GM15510 (cell line): Measurements from ENCODE around the gene TSPAN15.

Experiments
- POLR2A ChIP-seq: IDR thresholded peaks from 3 replicates; pipeline ENCODE4 v1.6.1; 2011; ENCODE audit warnings: borderline replicate concordance; ENCODE audit not compliant: insufficient read length; ENCODE audit errors: extremely low read depth

TSPAN15 gene

DNA sequence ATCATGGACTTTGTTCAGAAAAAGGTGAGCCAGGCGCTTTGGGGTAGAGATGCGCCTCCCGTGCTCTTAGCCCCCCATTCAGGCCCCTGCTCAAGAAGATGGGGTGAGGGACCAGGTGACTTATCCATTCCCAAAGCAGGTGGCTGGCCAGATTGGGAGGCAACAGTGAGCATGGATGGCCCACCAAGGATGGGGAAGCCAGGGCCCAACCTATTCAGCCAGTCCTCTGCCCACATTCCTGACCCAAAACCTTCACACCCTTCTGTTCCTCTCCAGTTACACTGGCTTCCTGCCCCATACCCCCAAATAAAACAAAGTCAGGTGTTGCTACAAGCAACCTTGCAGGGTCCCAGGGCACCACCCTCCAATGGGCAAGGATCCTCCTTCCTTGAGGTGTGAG is 44.4 kb downstream of the TSPAN15 start:
- TF ChIP-seq POLR2A: no peak

DNA sequence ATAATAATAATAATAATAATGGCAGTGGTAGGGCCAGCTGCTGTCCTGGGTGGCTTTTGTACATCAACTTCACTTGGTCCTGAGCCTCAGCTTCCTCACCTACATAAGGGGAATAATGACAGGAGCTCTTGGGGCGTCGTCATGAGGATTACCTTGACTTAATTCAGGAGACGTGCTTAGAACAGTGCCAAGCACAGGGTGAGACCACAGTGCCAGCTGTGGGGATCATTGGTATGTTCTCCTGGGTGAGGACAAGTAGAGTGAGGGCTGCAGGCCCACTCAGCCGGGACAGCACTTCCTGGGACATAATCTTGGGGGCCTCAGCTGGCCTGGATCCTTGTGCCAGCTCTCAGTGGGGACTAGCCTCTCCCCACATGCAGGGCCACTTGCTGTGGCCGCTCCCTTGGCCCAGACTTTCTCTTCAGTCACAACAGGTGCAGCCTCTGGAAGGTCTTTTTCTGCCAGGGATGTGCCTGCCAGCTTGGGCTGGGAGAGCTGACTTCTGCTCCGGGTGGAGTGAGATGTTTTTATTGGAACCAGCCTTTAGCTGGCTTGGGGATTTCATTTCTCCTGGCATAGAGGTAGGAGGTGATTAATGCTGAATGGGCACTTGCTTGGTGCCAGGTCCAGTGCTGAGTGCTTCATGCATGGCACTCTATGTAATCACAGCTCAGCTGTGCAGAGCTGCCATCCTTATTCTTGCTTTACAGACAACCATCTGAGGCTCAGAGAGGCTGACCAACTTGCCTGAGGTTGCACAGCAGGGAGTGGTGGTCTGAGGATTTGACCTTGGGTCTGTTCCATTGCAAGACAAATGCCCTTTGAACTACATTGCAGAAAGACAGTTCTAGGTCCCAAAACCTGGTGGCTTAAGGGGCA is 45.3 kb downstream of the TSPAN15 start:
- no peak for TF ChIP-seq POLR2A

DNA sequence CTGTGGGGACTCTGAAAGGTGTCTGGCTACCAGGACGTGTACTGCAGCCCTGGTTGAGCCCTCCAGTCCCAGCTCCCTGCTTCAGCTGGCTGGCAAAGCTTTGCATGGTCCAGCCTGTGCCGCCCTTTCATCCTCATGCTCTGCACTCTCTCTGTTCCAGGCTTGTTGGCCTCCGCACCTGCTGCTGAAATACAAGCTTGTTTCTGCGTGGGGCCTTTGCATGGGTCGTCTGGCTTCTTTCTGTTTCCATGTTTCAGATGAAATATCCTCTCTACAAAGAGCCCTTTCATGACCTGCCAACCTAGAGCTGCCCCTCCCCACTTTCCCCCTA is 45.9 kb downstream of the TSPAN15 start:
- TF ChIP-seq POLR2A: no peak

DNA sequence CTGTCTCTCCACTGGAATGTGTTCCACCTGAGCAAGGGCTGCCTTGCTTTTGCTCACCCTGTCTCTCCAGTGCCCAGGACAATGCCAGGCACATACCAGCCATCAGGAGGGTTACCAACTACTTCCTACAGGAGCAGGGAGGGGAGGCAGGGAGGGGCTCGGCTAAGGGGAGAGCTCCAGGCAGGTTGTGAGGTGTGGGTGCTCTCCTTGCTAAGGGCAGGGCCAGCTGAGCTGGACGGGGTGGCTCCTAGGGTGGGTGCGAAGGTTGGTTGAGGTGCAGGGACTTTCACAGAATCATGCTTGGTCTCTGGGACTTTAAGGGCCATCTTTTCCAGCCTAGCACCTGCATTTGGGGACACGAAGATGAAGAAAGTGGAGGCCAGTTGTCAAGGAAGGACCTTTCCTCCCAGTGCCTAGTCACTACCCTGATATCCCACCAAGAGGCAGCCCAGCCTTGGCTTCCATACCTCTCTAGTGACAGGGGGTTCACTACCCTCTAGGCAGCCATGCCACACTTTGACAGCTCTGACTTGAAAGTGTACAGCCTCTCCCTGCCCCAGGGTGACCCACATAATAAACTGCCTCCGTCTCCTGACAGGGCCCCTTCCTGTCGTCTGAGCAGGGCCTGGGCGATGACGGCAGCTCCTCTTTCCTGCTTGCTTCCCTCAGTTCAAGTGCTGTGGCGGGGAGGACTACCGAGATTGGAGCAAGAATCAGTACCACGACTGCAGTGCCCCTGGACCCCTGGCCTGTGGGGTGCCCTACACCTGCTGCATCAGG is 46.5 kb downstream of the TSPAN15 start:
- no peak for TF ChIP-seq POLR2A

DNA sequence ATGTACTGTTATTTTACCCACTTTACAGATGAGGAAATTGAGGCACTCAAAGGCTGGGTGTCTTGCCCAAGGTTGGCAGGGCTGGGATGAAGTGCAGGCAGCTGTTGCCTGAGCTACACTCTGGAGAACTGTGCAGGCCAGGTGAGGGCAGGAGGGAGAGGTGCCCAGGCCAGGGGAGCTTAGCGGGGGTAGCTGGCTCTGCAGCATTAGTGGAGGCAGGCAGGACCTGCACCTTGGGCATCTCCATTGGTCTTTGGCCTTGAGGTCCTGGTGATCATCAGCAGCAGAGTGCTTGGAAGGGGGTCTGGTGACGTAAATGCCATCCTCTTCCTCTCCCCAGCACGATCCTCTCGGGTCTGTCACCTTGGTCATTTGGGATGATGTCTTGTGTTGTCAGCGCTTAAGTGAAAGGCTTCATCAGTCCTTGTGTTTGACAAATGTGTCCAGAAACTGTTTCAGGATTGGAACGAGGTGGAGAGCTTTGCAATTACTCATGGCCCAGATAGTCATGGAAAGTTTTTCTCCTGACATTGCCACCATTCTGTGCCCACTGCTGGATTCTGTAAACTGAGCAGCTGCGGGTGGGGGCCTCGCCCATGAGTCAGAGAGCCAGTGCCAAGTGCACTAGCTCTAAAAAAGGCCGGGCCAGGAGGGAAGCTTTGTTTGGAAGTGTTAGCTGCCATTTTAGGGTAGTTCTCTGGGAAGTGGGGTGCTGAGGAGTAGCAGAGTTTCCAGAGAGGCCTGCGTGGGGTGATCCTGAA is 47.6 kb downstream of the TSPAN15 start:
- TF ChIP-seq POLR2A: no peak

DNA sequence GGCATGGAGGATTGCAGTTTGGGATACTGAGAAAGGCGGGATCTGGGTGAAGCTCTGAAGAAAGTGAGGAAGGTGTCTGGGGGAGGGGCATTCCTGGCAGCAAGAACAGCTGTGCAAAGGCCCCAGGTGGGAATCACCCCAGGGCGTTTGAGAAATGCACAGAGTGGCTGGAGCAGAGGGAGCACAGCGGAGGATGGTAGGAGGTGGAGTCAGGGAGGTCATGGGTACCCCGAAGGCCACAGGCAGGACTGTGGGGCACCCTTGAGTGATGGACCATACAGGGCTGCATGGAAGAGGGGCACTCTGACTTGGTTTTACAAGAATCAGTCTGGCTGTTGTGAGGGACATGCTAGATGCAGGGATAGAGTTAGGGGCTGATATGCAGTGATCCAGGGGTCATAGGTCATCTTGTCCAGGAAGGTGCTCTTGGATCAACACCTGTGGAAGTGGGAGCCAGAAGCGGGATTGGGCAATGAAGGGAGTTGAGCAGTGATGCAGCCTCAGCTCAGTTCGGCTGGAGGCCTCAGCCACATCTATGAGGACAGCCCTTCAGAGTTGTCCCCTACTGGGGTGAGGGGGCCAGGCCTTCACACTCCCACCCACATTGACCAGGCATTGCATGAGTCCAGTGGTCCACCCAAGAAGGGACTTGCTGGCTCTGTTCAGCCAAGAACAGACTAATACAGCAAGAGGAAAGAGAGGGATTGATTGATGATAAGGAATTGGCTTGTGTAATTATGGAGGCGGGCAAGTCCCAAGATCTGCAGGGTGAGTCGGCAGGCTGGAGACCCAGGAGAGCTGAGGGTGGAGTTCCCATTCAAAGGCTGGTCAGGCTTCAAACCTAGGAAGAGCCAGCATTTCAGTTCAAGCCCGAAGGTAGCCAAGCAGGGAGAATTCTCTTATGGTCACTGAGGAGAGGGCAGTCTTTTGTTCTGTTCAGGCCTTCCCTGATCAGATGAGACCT is 48.7 kb downstream of the TSPAN15 start:
- TF ChIP-seq POLR2A: no peak

DNA sequence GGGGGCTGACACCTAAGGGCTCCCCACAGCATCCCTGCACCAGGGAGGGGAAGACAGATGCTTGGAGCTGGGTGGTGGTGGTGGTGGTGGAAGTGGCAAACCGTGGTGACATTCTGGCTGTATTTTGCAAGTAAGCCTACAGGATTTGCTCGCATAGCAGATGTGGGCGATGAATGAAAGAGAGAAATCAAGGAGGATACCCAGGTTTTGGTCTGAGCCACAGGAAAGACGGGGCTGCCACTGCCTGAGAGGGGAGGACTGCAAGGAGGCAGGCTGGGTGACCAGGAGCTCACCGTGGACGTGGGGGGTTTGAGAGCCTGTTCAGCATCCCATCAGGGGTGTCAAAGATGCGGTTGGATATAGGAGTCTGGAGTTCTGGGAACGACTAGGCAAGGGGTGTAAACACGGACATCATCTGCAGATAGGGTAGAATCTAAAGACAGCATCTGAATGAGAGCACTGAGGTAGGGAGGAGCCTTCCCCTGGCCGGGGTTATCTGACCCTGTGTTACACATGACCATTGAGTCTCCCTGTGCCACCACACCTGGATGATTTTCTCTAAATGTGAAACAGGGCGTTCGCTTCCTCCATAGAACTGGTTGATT is 49.7 kb downstream of the TSPAN15 start:
- no peak for TF ChIP-seq POLR2A

DNA sequence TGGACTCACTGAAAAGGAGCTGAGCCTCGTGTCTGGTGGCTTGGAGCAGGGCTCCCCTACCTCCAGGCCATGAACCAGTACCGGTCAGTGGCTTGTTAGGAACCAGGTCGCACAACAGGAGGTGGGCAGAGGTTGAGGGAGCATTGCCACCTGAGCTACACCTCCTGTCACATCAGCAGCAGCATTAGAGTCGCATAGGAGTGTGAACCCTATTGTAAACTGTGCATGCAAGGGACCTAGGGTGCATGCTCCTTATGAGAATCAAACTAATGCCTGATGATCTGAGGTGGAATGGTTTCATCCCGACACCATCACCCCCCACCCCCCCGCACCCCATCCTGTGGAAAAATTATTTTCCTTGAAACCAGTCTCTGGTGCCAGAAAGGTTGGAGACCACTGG is 50.4 kb downstream of the TSPAN15 start:
- TF ChIP-seq POLR2A: no peak

DNA sequence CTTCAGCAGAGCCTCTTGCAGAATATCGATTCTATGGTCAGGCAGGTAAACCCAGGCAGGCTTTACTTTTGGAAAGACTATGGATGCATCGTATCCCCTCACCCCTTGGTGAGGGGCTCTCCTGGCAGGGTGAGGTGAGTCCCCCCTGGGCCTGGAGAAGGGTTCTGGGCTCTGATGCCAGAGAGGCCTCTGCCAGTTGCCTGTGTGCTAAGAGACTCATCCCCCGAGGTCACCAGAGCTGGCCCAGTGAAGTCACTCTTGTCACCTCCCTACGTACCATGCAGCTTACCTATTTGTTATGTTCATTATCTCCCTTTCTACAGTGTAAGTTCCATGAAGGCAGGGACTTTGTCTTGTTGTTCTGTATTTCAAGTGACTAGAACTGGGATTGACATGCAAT is 51.3 kb downstream of the TSPAN15 start:
- no peak for TF ChIP-seq POLR2A

DNA sequence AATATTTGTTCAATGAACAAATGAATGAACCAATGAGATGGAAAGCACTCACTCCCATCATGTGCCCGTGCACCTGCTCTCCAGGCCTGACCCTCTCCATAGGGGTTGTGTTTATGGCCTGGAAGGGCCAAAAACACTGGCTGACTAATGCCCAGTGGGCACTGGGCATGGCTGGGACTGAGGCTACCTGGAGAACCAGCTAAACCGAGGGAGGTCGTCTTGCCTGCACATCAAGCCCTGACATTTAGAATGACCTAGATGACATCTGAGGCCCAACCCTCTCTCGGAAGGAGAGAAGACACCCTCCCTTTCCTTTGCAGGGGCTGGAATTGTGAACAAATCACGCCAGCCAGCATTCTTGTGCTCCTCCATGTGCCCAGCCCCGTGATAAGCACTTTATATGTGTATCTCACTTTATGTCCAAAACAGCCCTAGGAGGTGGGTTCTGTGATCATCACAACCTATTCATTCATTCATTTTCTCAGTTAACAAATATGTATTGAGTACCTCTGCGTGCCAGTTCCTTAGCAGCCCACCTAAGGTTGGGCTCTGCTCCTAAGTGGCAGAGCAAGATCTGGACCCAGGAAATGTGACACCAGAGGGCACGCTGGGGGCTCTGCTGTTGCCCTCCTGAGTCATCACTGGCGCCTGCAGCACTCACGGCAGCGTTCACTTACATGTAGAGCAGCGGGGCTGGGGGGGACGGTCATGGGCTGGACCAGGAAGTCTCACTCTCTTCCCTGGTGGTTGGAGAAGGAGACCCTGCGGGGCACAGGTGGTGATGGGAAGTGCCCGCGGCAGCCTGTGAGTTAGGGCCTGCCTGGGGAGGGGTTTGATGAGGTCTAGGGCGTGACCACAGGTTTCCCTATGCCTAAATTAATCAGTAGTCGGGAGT is 52.0 kb downstream of the TSPAN15 start:
- no peak for TF ChIP-seq POLR2A

DNA sequence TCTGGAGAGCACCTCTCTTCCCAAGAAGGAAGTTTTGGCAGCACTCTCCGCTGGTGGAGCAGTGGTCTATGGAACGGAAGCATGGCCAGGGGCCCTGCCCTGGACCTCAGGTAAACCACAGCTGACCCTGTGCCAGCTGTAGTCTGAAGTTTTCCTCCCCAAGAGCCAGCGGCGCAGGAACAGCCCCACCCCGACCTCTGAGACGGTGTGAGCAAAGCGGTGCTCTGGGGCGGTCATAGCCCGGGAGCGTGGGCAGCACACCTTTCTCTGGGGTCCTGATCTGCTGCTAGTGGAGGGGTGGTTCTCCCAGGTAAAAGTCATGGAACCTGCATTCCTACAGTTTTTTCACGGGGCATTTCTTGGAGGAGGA is 52.6 kb downstream of the TSPAN15 start:
- TF ChIP-seq POLR2A: no peak

DNA sequence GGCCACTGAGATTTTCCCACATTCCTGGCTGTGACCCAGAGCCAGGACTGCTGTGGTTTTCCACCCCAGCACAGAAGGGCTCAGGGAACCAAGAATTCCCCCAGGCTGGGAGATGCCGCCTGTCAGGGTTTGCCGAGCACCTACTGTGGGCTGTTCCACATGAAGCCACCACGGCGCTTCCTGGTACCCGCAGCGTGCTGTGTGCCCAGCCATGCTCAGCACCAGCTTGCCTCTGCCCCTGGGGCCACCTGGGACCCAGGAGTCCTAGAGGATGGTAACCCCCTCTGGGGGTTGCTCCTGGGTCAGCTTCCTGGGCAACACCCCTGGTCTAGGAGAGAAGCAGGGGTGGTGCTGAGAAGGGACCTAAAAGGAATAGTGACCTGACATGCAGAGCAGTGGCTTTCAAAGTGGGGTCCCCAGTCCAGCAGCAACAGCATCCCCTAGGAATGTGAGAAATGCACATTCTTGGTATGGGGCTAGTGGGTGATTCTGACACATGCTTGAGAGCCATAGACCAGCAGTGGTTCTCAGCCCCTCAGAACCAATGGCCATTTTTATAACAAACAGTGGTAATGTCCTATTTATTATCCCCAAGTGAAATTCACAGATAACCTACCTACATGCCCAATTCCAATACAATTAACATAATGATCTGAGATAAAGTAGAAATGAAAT is 53.4 kb downstream of the TSPAN15 start:
- no peak for TF ChIP-seq POLR2A
